ENCODE results near the gene DPP6. TPM values are rescaled to one million over a fixed set of nuclear protein-coding genes. Genes with fewer than 3 reads are reported as not detected.

The DPP6 gene
- total and polyA plus RNA-seq, 9 of the 15 experiments (the other 6 are each of a cell fraction or from before 2014, with no cell fraction given): not detected

DNA sequence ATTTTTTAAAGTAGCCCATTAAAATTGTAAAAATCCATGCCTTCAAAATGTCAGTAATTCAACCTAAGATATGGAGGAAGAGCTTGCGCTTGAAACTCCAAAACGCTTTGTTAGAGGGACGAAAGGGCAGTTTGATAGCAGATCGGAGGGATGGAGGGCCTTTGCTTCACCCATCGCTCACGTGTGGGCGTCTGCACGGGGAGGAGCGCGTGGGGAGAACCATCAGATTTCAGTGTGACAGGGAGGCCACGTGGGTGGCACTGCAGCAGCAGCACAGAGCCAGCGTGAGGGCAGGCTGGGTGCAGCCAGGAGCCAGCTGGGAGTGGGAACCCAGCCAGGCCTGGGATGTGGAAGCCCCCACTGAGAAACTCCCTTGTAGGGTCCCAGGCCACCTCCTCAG is 625.3 kb downstream of the DPP6 start (continued):
- TF ChIP-seq, protein P1, sequence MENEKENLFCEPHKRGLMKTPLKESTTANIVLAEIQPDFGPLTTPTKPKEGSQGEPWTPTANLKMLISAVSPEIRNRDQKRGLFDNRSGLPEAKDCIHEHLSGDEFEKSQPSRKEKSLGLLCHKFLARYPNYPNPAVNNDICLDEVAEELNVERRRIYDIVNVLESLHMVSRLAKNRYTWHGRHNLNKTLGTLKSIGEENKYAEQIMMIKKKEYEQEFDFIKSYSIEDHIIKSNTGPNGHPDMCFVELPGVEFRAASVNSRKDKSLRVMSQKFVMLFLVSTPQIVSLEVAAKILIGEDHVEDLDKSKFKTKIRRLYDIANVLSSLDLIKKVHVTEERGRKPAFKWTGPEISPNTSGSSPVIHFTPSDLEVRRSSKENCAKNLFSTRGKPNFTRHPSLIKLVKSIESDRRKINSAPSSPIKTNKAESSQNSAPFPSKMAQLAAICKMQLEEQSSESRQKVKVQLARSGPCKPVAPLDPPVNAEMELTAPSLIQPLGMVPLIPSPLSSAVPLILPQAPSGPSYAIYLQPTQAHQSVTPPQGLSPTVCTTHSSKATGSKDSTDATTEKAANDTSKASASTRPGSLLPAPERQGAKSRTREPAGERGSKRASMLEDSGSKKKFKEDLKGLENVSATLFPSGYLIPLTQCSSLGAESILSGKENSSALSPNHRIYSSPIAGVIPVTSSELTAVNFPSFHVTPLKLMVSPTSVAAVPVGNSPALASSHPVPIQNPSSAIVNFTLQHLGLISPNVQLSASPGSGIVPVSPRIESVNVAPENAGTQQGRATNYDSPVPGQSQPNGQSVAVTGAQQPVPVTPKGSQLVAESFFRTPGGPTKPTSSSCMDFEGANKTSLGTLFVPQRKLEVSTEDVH (IDR thresholded peaks at IDR 0.05; ENCODE audit: low read depth, partially characterized antibody): no peak
- TF ChIP-seq, protein P2, sequence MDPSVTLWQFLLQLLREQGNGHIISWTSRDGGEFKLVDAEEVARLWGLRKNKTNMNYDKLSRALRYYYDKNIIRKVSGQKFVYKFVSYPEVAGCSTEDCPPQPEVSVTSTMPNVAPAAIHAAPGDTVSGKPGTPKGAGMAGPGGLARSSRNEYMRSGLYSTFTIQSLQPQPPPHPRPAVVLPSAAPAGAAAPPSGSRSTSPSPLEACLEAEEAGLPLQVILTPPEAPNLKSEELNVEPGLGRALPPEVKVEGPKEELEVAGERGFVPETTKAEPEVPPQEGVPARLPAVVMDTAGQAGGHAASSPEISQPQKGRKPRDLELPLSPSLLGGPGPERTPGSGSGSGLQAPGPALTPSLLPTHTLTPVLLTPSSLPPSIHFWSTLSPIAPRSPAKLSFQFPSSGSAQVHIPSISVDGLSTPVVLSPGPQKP (CRISPR knock-in tag; IDR thresholded peaks at IDR 0.05): no peak
- TF ChIP-seq SREBF1 (IDR thresholded peaks at IDR 0.05; ENCODE audit: borderline replicate concordance, low read depth, low read length) (no peak), ZNF324 (CRISPR knock-in tag; IDR thresholded peaks at IDR 0.05) (no peak), ZNF79 (CRISPR knock-in tag; IDR thresholded peaks at IDR 0.05; ENCODE audit: low read depth) (no peak), ZNF263 (CRISPR knock-in tag; IDR thresholded peaks at IDR 0.05; ENCODE audit: borderline replicate concordance) (no peak), SIRT6 (IDR thresholded peaks at IDR 0.05; ENCODE audit: low read depth, low read length) (no peak), TAF7 (tag; IDR thresholded peaks at IDR 0.05) (no peak), PHF8 (IDR thresholded peaks at IDR 0.05; ENCODE audit: borderline replicate concordance, low read length) (no peak), BHLHE40 (IDR thresholded peaks at IDR 0.05; ENCODE audit: low read length) (peak; percentile 94), PRPF4 (IDR thresholded peaks at IDR 0.05; ENCODE audit: insufficient read depth, low read depth, low read length, poor library complexity, severe bottlenecking) (no peak), ZC3H4 (CRISPR knock-in tag; IDR thresholded peaks at IDR 0.05; ENCODE audit: borderline replicate concordance) (no peak), YY1 (IDR thresholded peaks at IDR 0.05; ENCODE audit: borderline replicate concordance in 1 of 3, control insufficient read depth in 1 of 3, extremely low read depth in 1 of 3, insufficient read depth in 3 of 3, insufficient read length in 1 of 3, insufficient replicate concordance in 2 of 3, low read depth in 1 of 3, low read length in 2 of 3) (no peak), EWSR1 (IDR thresholded peaks at IDR 0.05; ENCODE audit: borderline replicate concordance, low read depth, partially characterized antibody) (no peak), STAT5A (IDR thresholded peaks at IDR 0.05; ENCODE audit: borderline replicate concordance, low read length) (no peak), NCOA1 (IDR thresholded peaks at IDR 0.05; ENCODE audit: low read depth) (no peak), ZNF764 (CRISPR knock-in tag; IDR thresholded peaks at IDR 0.05; ENCODE audit: low read depth) (no peak), CCAR2 (IDR thresholded peaks at IDR 0.05; ENCODE audit: low read depth, low read length) (no peak), ZNF316 (IDR thresholded peaks at IDR 0.05) (no peak), MECOM (CRISPR knock-in tag; IDR thresholded peaks at IDR 0.05) (peak; percentile 69), JUNB (CRISPR knock-in tag; conservative IDR thresholded peaks at IDR 0.05) (no peak), ARID1B (IDR thresholded peaks at IDR 0.05) (no peak), ZNF212 (CRISPR knock-in tag; IDR thresholded peaks at IDR 0.05) (no peak), C11orf30 (IDR thresholded peaks at IDR 0.05; ENCODE audit: low read depth) (no peak), MEF2A (IDR thresholded peaks at IDR 0.05; ENCODE audit: control insufficient read depth, low read depth, low read length) (no peak)
- TF ChIP-seq, protein P3, sequence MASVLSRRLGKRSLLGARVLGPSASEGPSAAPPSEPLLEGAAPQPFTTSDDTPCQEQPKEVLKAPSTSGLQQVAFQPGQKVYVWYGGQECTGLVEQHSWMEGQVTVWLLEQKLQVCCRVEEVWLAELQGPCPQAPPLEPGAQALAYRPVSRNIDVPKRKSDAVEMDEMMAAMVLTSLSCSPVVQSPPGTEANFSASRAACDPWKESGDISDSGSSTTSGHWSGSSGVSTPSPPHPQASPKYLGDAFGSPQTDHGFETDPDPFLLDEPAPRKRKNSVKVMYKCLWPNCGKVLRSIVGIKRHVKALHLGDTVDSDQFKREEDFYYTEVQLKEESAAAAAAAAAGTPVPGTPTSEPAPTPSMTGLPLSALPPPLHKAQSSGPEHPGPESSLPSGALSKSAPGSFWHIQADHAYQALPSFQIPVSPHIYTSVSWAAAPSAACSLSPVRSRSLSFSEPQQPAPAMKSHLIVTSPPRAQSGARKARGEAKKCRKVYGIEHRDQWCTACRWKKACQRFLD (CRISPR knock-in tag; IDR thresholded peaks at IDR 0.05): no peak; the same call in 1 of the 2 replicates
